ENCODE results near the gene TOMM40. TPM values are rescaled to one million over a fixed set of nuclear protein-coding genes. Genes with fewer than 3 reads are reported as not detected.

TOMM40 gene
- total and polyA plus RNA-seq, 9 of the 15 experiments (the other 6 are each of a cell fraction or from before 2014, with no cell fraction given) = 0.89 to 290 (median 160) TPM

- TF ChIP-seq ATF7 (IDR thresholded peaks at IDR 0.05) (peak; percentile 94), NFRKB (IDR thresholded peaks at IDR 0.05; ENCODE audit: low read depth) (no peak), NCOR1 (IDR thresholded peaks at IDR 0.05) (0 out of 2 replicates have a peak, but pooled peaks have one; percentile 15), EP300 (IDR thresholded peaks at IDR 0.05; ENCODE audit: low read length) (peak; percentile 15; the same call in 1 of the 2 replicates), LEF1 (IDR thresholded peaks at IDR 0.05) (no peak), RB1 (IDR thresholded peaks at IDR 0.05; ENCODE audit: low read depth) (0 out of 2 replicates have a peak, but pooled peaks have one; percentile 13), ZNF217 (CRISPR knock-in tag; IDR thresholded peaks at IDR 0.05) (no peak), RFX1 (IDR thresholded peaks at IDR 0.05) (no peak), KAT8 (IDR thresholded peaks at IDR 0.05; ENCODE audit: low read depth) (no peak), ZNF740 (CRISPR knock-in tag; IDR thresholded peaks at IDR 0.05) (peak; percentile 87), ZNF740 (tag; IDR thresholded peaks at IDR 0.05) (peak in 1 of 2 experiments; percentile 76; a peak in 2 of 4 replicates), ARID1B (IDR thresholded peaks at IDR 0.05) (peak; percentile 61), PHF20 (IDR thresholded peaks at IDR 0.05; ENCODE audit: partially characterized antibody) (no peak), TCF3 (CRISPR knock-in tag; IDR thresholded peaks at IDR 0.05) (0 out of 2 replicates have a peak, but pooled peaks have one; percentile 19), MEIS2 (IDR thresholded peaks at IDR 0.05; ENCODE audit: partially characterized antibody) (peak; percentile 31), CBX3 (IDR thresholded peaks at IDR 0.05; ENCODE audit: borderline replicate concordance in 1 of 2, low read length in 2 of 2) (peak in 1 of 2 experiments; percentile 17; a peak in 1 of 3 replicates), TAL1 (IDR thresholded peaks at IDR 0.05) (peak; percentile 26; the same call in 1 of the 2 replicates), FOXO4 (CRISPR knock-in tag; IDR thresholded peaks at IDR 0.05) (no peak), MECOM (CRISPR knock-in tag; IDR thresholded peaks at IDR 0.05) (no peak)
- TF ChIP-seq, protein P1, sequence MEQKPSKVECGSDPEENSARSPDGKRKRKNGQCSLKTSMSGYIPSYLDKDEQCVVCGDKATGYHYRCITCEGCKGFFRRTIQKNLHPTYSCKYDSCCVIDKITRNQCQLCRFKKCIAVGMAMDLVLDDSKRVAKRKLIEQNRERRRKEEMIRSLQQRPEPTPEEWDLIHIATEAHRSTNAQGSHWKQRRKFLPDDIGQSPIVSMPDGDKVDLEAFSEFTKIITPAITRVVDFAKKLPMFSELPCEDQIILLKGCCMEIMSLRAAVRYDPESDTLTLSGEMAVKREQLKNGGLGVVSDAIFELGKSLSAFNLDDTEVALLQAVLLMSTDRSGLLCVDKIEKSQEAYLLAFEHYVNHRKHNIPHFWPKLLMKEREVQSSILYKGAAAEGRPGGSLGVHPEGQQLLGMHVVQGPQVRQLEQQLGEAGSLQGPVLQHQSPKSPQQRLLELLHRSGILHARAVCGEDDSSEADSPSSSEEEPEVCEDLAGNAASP (IDR thresholded peaks at IDR 0.05) = no peak
- TF ChIP-seq, protein P2, sequence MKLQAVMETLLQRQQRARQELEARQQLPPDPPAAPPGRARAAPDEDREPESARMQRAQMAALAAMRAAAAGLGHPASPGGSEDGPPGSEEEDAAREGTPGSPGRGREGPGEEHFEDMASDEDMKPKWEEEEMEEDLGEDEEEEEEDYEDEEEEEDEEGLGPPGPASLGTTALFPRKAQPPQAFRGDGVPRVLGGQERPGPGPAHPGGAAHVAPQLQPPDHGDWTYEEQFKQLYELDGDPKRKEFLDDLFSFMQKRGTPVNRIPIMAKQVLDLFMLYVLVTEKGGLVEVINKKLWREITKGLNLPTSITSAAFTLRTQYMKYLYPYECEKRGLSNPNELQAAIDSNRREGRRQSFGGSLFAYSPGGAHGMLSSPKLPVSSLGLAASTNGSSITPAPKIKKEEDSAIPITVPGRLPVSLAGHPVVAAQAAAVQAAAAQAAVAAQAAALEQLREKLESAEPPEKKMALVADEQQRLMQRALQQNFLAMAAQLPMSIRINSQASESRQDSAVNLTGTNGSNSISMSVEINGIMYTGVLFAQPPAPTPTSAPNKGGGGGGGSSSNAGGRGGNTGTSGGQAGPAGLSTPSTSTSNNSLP (IDR thresholded peaks at IDR 0.05; ENCODE audit: borderline replicate concordance, low read depth, low read length) = no peak
These were observed 18.7 kb downstream of the TOMM40 start (continued) for GRCh38 chr19:44909775-44910174.

All from K562 (cell line).